Effector memory CD4-positive, alpha-beta T cell (primary cell): ENCODE data around the gene MACROD2.
"Not testable (repeated sequence)": the region's sequence is repeated elsewhere in the genome, so short reads cannot be mapped to it uniquely, and the experiment has no call there.

Experiments
- DNase-seq, 3 donors: peaks; one replicate each; pipeline ENCODE4 v3.0.0-alpha.2; 2020
- H3K27ac ChIP-seq: 2 replicates; pipeline ENCODE4 v1.7.0; 2013; ENCODE audit warnings: mild to moderate bottlenecking, low read length, moderate library complexity; ENCODE audit not compliant: insufficient read depth, poor library complexity, severe bottlenecking
- H3K27me3 ChIP-seq: replicated peaks from 2 replicates; pipeline ENCODE4 v1.7.0; 2013; ENCODE audit warnings: mild to moderate bottlenecking, low read length; ENCODE audit not compliant: insufficient read depth, control insufficient read depth, poor library complexity, severe bottlenecking
- H3K36me3 ChIP-seq: 2 replicates; pipeline ENCODE4 v1.7.0; 2013; ENCODE audit warnings: mild to moderate bottlenecking, low read length, moderate library complexity; ENCODE audit not compliant: control insufficient read depth, insufficient read depth
- H3K4me1 ChIP-seq: 2 replicates; pipeline ENCODE4 v1.7.0; 2013; ENCODE audit warnings: low read length, mild to moderate bottlenecking; ENCODE audit not compliant: control insufficient read depth, insufficient read depth, poor library complexity, severe bottlenecking
- H3K4me3 ChIP-seq: 2 replicates; pipeline ENCODE4 v1.7.0; 2013; ENCODE audit warnings: low read length, low read depth, mild to moderate bottlenecking; ENCODE audit not compliant: insufficient read depth, poor library complexity, severe bottlenecking
- H3K9me3 ChIP-seq: 2 replicates; pipeline ENCODE4 v1.7.0; 2013; ENCODE audit warnings: mild to moderate bottlenecking, low read length, moderate library complexity; ENCODE audit not compliant: control insufficient read depth

Gene MACROD2

GRCh38 chr20:14199111-14199510 is 203.8 kb downstream of the MACROD2 start:
- no peak for DNase-seq
- H3K27me3 ChIP-seq, result no peaks in the 10 kb centered on the region

GRCh38 chr20:14203657-14204056 is 208.3 kb downstream of the MACROD2 start:
- H3K4me3 ChIP-seq, result no peak overlapping the region
- no peak overlapping the region for H3K27ac ChIP-seq
- H3K27me3 ChIP-seq, result no peaks in the 10 kb centered on the region
- H3K4me1 ChIP-seq, result no peaks in the 10 kb centered on the region
- H3K36me3 ChIP-seq, result no peaks in the 10 kb centered on the region
- no peak for DNase-seq
- H3K9me3 ChIP-seq, result peaks cover 4% of the 10 kb centered on the region

More at GRCh38 chr20:14199111-14199510, 203.8 kb downstream of the MACROD2 start:
- no peak overlapping the region for H3K27ac ChIP-seq
- H3K4me1 ChIP-seq, result no peaks in the 10 kb centered on the region
- H3K9me3 ChIP-seq, result no peaks in the 10 kb centered on the region
- no peaks in the 10 kb centered on the region for H3K36me3 ChIP-seq
- no peak overlapping the region for H3K4me3 ChIP-seq

- no peaks in the 10 kb centered on the region for H3K36me3 ChIP-seq
- no peak overlapping the region for H3K27ac ChIP-seq
- peaks cover 4% of the 10 kb centered on the region for H3K9me3 ChIP-seq
- no peak for DNase-seq
- H3K27me3 ChIP-seq, result no peaks in the 10 kb centered on the region
- no peak overlapping the region for H3K4me3 ChIP-seq
- no peaks in the 10 kb centered on the region for H3K4me1 ChIP-seq
Observed at GRCh38 chr20:14207591-14207990, 212.3 kb downstream of the MACROD2 start.

- Histone ChIP-seq H3K9me3 (peaks cover 4% of the 10 kb centered on the region), H3K4me1 (no peaks in the 10 kb centered on the region), H3K36me3 (no peaks in the 10 kb centered on the region), H3K27me3 (no peaks in the 10 kb centered on the region), H3K4me3 (no peak overlapping the region), H3K27ac (no peak overlapping the region)
- DNase-seq, result no peak
Observed at GRCh38 chr20:14208956-14209355, 213.6 kb downstream of the MACROD2 start.

GRCh38 chr20:14210146-14210545 is 214.8 kb downstream of the MACROD2 start:
- Histone ChIP-seq H3K36me3 (no peaks in the 10 kb centered on the region), H3K4me3 (no peak overlapping the region), H3K27me3 (no peaks in the 10 kb centered on the region), H3K4me1 (no peaks in the 10 kb centered on the region), H3K27ac (no peak overlapping the region), H3K9me3 (peaks cover 4% of the 10 kb centered on the region)
- DNase-seq, result no peak

GRCh38 chr20:14214046-14214445 is 218.7 kb downstream of the MACROD2 start:
- H3K27ac ChIP-seq, result no peak overlapping the region
- no peak for DNase-seq
- no peaks in the 10 kb centered on the region for H3K27me3 ChIP-seq
- no peaks in the 10 kb centered on the region for H3K36me3 ChIP-seq
- no peaks in the 10 kb centered on the region for H3K9me3 ChIP-seq
- no peaks in the 10 kb centered on the region for H3K4me1 ChIP-seq
- H3K4me3 ChIP-seq, result no peak overlapping the region

GRCh38 chr20:14215880-14216279 is 220.6 kb downstream of the MACROD2 start:
- DNase-seq, H3K4me1 ChIP-seq, H3K36me3 ChIP-seq, H3K4me3 ChIP-seq, H3K9me3 ChIP-seq, H3K27ac ChIP-seq, H3K27me3 ChIP-seq: not testable (repeated sequence)

GRCh38 chr20:14219801-14220461 is 224.6 kb downstream of the MACROD2 start:
- no peaks in the 10 kb centered on the region for H3K27me3 ChIP-seq
- H3K27ac ChIP-seq, result no peak overlapping the region
- H3K36me3 ChIP-seq, result no peaks in the 10 kb centered on the region
- H3K9me3 ChIP-seq, result no peaks in the 10 kb centered on the region
- DNase-seq, result no peak
- no peak overlapping the region for H3K4me3 ChIP-seq
- H3K4me1 ChIP-seq, result no peaks in the 10 kb centered on the region

- no peaks in the 10 kb centered on the region for H3K4me1 ChIP-seq
- H3K4me3 ChIP-seq, result no peak overlapping the region
- no peak for DNase-seq
- H3K27ac ChIP-seq, result no peak overlapping the region
- H3K27me3 ChIP-seq, result no peaks in the 10 kb centered on the region
- H3K9me3 ChIP-seq, result no peaks in the 10 kb centered on the region
- H3K36me3 ChIP-seq, result no peaks in the 10 kb centered on the region
Observed at GRCh38 chr20:14220986-14221385, 225.7 kb downstream of the MACROD2 start.

- no peaks in the 10 kb centered on the region for H3K9me3 ChIP-seq
- H3K27me3 ChIP-seq, result no peaks in the 10 kb centered on the region
- no peak overlapping the region for H3K4me3 ChIP-seq
- no peak for DNase-seq
- no peaks in the 10 kb centered on the region for H3K4me1 ChIP-seq
- H3K27ac ChIP-seq, result no peak overlapping the region
- H3K36me3 ChIP-seq, result no peaks in the 10 kb centered on the region
Observed at GRCh38 chr20:14223806-14224205, 228.5 kb downstream of the MACROD2 start.
